SK-N-MC (cell line): ENCODE results near the gene PISD.

Experiments used
- EZH2 ChIP-seq: fragments of 200-600 bp; sonication (generic); IDR thresholded peaks from one replicate; pipeline ENCODE4 v1.6.1; 2017; ENCODE audit warnings: antibody characterized with exemption
- POLR2AphosphoS5 ChIP-seq: IDR thresholded peaks from 2 replicates; pipeline ENCODE4 v1.6.1; 2012; ENCODE audit warnings: mild to moderate bottlenecking, low read depth, low read length, borderline replicate concordance

DNA sequence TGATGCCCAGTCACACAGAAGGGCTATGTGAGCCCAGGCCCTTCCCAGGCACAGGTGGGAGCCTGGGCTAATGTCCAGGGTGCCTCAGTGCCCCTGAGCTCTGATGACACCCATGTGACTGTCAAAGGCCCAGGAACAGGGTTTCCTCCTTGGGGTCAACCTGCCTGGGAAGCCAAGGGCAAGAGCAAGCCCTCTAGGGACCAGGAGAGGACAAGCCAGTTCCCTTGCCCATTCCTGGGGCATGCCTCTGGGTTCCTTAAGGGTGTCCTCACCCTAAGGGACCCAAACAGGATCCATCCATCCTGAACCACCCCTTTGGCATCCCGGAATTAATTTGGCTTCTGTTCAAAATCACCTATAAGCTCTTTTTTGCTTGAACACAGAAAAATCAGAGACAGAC lies 39.0 kb downstream of the PISD start:
- no peak for TF ChIP-seq EZH2
- TF ChIP-seq POLR2AphosphoS5: no peak
